Fibroblast of the aortic adventitia (primary cell): ENCODE measurements around the gene CCR9. TPM values are rescaled to one million over a fixed set of nuclear protein-coding genes. Genes with fewer than 3 reads are reported as not detected.
"Not testable (repeated sequence)": the region's sequence is repeated elsewhere in the genome, so short reads cannot be mapped to it uniquely, and the experiment has no call there.

Experiments used
- DNase-seq: peaks from one replicate; pipeline ENCODE4 v3.0.0-alpha.2; 2010; ENCODE audit warnings: low read depth
- H3K4me3 ChIP-seq: 2 replicates; pipeline ENCODE4 v1.5.1; 2011; ENCODE audit warnings: low read depth, mild to moderate bottlenecking, control low read depth, low read length, moderate library complexity
- CTCF ChIP-seq: IDR thresholded peaks from 2 replicates; pipeline ENCODE4 v1.5.1; 2011; ENCODE audit warnings: mild to moderate bottlenecking, low read length, control low read depth, inconsistent platforms; ENCODE audit not compliant: insufficient read depth
- total RNA-seq: library from RNA; depleted of rRNA; stranded (reverse); fragments of >200 nt; gene quantifications from 2 replicates; pipeline ENCODE4 v1.2.3, GENCODE V29; 2012; ENCODE audit warnings: low replicate concordance

Gene CCR9
- total RNA-seq, 1 donor, result not detected

GRCh38 chr3:45848392-45848791 is 38.0 kb upstream of the CCR9 start:
- DNase-seq, result no peak
- H3K4me3 ChIP-seq, result no peak overlapping the region
- no peak for TF ChIP-seq CTCF

GRCh38 chr3:45852828-45853227 is 33.5 kb upstream of the CCR9 start:
- no peak overlapping the region for H3K4me3 ChIP-seq
- TF ChIP-seq CTCF, result no peak
- no peak for DNase-seq

GRCh38 chr3:45856323-45856722 is 30.0 kb upstream of the CCR9 start:
- H3K4me3 ChIP-seq, DNase-seq: not testable (repeated sequence)

- DNase-seq, H3K4me3 ChIP-seq: not testable (repeated sequence)
Measured at GRCh38 chr3:45857024-45857423, 29.3 kb upstream of the CCR9 start.

GRCh38 chr3:45858809-45859543 is 27.4 kb upstream of the CCR9 start:
- DNase-seq, result no peak
- H3K4me3 ChIP-seq, result no peak overlapping the region
- no peak for TF ChIP-seq CTCF

- H3K4me3 ChIP-seq, result no peak overlapping the region
- DNase-seq, result no peak
- TF ChIP-seq CTCF, result no peak
Measured at GRCh38 chr3:45860481-45860880, 25.9 kb upstream of the CCR9 start.

- H3K4me3 ChIP-seq, result no peak overlapping the region
- DNase-seq, result no peak
- TF ChIP-seq CTCF, result no peak
Measured at GRCh38 chr3:45861043-45861719, 25.2 kb upstream of the CCR9 start.
